GM06990 (cell line): ENCODE results near the gene NCMAP.
"Not testable (repeated sequence)": the region's sequence is repeated elsewhere in the genome, so short reads cannot be mapped to it uniquely, and the experiment has no call there.

ENCODE experiments used
- DNase-seq: peaks from one replicate; pipeline ENCODE4 v3.0.0-alpha.2; 2011; ENCODE audit not compliant: insufficient read length; ENCODE audit errors: extremely low read depth
- H3K27me3 ChIP-seq: replicated peaks from 2 replicates; pipeline ENCODE4 v1.6.0; 2011; ENCODE audit warnings: low read length; ENCODE audit not compliant: control insufficient read depth, insufficient read depth
- H3K36me3 ChIP-seq: 2 replicates; pipeline ENCODE4 v1.5.1; 2011; ENCODE audit warnings: low read length; ENCODE audit not compliant: control insufficient read depth, insufficient read depth
- H3K4me3 ChIP-seq: replicated peaks from 2 replicates; pipeline ENCODE4 v1.5.1; 2011; ENCODE audit warnings: low read depth, mild to moderate bottlenecking, control low read depth, low read length
- TF ChIP-seq, protein P1 (sequence below): IDR thresholded peaks from 2 replicates; pipeline ENCODE4 v1.5.1; 2011; ENCODE audit warnings: low read length, control low read depth, mild to moderate bottlenecking, inconsistent platforms; ENCODE audit not compliant: insufficient read depth, poor library complexity, severe bottlenecking

NCMAP gene

DNA sequence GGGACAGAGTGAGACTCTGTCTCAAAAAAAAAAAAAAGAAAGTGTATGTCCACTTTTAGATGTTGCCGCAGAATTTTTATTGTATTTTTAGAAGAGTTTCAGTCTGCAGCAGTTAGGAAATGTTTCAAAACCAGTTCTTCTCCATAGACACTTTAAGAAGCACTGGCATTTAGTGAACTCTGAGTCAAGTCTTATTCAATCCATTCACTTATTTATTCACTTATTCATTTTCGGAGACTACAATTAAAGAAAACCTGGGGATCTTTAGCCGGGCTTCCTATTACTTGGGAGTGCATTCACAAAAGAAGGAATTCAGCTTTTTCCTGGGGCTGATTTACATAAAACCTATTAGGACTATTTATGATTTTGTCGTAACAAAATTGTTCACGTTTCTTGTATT, 40.9 kb upstream of the NCMAP start:
- Histone ChIP-seq H3K4me3 (no peak overlapping the region), H3K36me3 (no peaks in the 10 kb centered on the region), H3K27me3 (no peaks in the 10 kb centered on the region)
- TF ChIP-seq, protein P1, sequence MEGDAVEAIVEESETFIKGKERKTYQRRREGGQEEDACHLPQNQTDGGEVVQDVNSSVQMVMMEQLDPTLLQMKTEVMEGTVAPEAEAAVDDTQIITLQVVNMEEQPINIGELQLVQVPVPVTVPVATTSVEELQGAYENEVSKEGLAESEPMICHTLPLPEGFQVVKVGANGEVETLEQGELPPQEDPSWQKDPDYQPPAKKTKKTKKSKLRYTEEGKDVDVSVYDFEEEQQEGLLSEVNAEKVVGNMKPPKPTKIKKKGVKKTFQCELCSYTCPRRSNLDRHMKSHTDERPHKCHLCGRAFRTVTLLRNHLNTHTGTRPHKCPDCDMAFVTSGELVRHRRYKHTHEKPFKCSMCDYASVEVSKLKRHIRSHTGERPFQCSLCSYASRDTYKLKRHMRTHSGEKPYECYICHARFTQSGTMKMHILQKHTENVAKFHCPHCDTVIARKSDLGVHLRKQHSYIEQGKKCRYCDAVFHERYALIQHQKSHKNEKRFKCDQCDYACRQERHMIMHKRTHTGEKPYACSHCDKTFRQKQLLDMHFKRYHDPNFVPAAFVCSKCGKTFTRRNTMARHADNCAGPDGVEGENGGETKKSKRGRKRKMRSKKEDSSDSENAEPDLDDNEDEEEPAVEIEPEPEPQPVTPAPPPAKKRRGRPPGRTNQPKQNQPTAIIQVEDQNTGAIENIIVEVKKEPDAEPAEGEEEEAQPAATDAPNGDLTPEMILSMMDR, result no peak
- DNase-seq, result no peak

GRCh38 chr1:24515671-24516209, 40.1 kb upstream of the NCMAP start:
- DNase-seq, H3K27me3 ChIP-seq, H3K4me3 ChIP-seq: not testable (repeated sequence)

GRCh38 chr1:24516506-24516905, 39.4 kb upstream of the NCMAP start:
- H3K4me3 ChIP-seq, result no peak overlapping the region
- no peaks in the 10 kb centered on the region for H3K27me3 ChIP-seq
- H3K36me3 ChIP-seq, result no peaks in the 10 kb centered on the region
- TF ChIP-seq, protein P1, result no peak
- DNase-seq, result no peak

More at GRCh38 chr1:24515671-24516209, 40.1 kb upstream of the NCMAP start:
- H3K36me3 ChIP-seq, result not testable (repeated sequence)

GRCh38 chr1:24517898-24518297, 38.0 kb upstream of the NCMAP start:
- Histone ChIP-seq H3K27me3 (no peaks in the 10 kb centered on the region), H3K4me3 (no peak overlapping the region), H3K36me3 (no peaks in the 10 kb centered on the region)
- TF ChIP-seq, protein P1, result no peak
- no peak for DNase-seq

DNA sequence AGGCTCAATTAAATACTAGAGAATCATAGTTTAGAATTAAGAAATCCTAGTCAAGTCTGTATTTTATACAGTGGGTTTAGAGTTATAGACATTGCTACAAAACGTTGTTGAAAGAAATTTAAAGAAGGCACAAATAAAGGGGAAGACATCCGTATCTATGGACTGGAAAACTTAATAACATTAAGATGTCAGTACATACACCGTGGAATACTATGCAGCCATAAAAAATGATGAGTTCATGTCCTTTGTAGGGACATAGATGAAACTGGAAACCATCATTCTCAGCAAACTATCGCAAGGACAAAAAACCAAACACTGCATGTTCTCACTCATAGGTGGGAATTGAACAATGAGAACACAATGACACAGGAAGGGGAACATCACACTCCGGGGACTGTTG, 35.6 kb upstream of the NCMAP start:
- not testable (repeated sequence) for H3K36me3 ChIP-seq, DNase-seq, H3K27me3 ChIP-seq, H3K4me3 ChIP-seq

DNA sequence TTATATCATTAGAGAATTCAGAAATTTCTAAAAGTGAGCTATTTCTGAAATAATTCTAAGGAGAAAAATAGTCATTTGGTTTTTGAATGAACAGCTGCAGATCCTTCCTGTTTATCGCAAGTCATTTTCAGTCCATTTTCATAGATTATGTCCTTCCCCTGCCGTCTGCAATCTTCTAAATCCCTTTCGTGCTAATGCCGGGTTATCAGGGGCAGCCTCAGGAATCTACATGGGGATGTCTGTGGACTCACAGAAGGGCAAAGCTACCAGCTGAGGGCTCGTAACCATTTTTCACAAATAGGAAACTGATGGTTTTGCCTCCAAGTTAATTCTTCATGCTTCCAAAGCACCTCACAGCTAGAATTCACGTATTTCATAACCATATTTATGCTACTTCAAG, 30.3 kb upstream of the NCMAP start:
- Histone ChIP-seq H3K36me3 (no peaks in the 10 kb centered on the region), H3K27me3 (no peaks in the 10 kb centered on the region; the same call in 1 of the 2 replicates), H3K4me3 (no peak overlapping the region)
- TF ChIP-seq, protein P1, result no peak
- no peak for DNase-seq

DNA sequence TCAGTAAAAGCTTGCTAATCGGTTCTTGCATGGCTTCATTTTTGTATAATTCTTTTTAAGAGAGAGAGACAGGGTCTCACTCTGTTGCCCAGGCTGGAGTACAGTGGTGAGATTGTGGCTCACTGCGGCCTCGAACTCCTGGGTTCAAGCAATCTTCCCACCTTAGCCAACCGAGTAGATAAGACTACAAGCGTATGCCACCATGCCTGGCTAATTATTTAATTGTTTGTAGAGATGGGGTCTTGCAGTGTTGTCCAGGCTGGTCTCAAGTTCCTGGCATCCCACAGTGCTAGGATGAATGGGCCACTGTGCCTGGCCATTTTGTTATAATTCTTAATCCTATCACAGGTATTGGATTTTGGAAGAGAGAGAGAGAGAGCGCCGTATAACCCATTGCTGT, 29.8 kb upstream of the NCMAP start:
- H3K4me3 ChIP-seq, result no peak overlapping the region
- TF ChIP-seq, protein P1, result no peak
- no peak for DNase-seq

More for the DNA sequence above, 29.8 kb upstream of the NCMAP start:
- Histone ChIP-seq H3K27me3 (no peaks in the 10 kb centered on the region; the same call in 1 of the 2 replicates), H3K36me3 (no peaks in the 10 kb centered on the region)
